Measurements from ENCODE around the gene MAML3. TPM values are rescaled to one million over a fixed set of nuclear protein-coding genes. Genes with fewer than 3 reads are reported as not detected.

The MAML3 gene
- total RNA-seq, 1 experiment from 2014 or later: 0.89 TPM

DNA sequence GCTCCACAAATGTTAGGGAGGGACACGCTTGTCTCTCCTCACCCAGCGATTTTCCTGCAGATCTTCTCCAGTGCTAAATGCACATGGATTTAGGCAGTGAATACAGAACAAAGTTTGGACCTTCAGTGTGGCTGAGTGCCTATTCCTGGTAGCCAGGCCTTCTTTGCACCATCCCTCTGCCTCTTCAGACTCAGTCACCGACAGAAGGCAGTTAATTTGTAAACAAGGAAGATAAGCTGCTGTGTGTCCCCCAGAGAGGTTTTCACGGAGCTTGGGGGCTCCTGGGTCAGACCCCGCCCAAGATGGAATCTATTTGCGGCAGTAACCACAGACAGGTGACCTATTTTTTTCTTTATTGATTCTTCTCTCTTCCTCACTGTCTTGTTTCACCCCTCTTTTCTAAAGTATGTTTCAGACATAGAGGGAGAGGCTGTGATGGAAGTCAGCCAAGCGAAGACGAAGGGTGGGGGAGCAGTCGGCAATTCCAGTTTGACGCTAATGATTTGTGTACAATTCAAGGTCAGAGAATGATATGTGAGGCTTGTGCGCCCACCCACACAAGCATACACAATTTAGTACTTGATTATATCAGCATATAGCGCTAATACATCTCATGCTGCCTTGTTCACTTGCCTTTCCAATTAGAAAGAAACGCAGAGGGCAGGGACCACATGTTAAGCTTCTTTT is 287.6 kb downstream of the MAML3 start:
- DNase-seq (ENCODE audit: unreplicated experiment): no peak
- no TSS peak for BruUV-seq (replicated peaks)
- no peaks in the 10 kb centered on the region for H3K27me3 Mint-ChIP-seq (ENCODE audit: insufficient read depth, unreplicated experiment)
- H3K36me3 Mint-ChIP-seq (ENCODE audit: insufficient read depth, unreplicated experiment): no peaks in the 10 kb centered on the region
- TF ChIP-seq CTCF (IDR thresholded peaks at IDR 0.05; ENCODE audit: unreplicated experiment): no peak
- POLR2A ChIA-PET: interaction anchor here (1.7 kb wide), 1 partner anchor 21 kb away, joined by 8 read pairs; no protein-coding TSS in a partner anchor
- intact Hi-C loops (cut with micrococcal nuclease): no loop called here
- CTCF ChIA-PET: no interaction called here
- no peak overlapping the region for H3K27ac Mint-ChIP-seq (ENCODE audit: low read depth, unreplicated experiment)
- H3K4me3 Mint-ChIP-seq (ENCODE audit: unreplicated experiment): no peak overlapping the region
- no peaks in the 10 kb centered on the region for H3K9me3 Mint-ChIP-seq (ENCODE audit: unreplicated experiment)
- H3K4me1 Mint-ChIP-seq (ENCODE audit: insufficient read depth, unreplicated experiment): no peaks in the 10 kb centered on the region

GRCh38 chr4:139865537-139865936 is 288.4 kb downstream of the MAML3 start:
- no TSS peak for BruUV-seq (replicated peaks)
- H3K27me3 Mint-ChIP-seq (ENCODE audit: insufficient read depth, unreplicated experiment): no peaks in the 10 kb centered on the region
- H3K36me3 Mint-ChIP-seq (ENCODE audit: insufficient read depth, unreplicated experiment): no peaks in the 10 kb centered on the region
- no peaks in the 10 kb centered on the region for H3K4me1 Mint-ChIP-seq (ENCODE audit: insufficient read depth, unreplicated experiment)
- no peak for DNase-seq (ENCODE audit: unreplicated experiment)
- H3K9me3 Mint-ChIP-seq (ENCODE audit: unreplicated experiment): no peaks in the 10 kb centered on the region
- intact Hi-C loops (cut with micrococcal nuclease): no loop called here
- CTCF ChIA-PET: interaction anchor here (0.5 kb wide), 1 partner anchor 246 kb away, joined by 6 read pairs; no protein-coding TSS in a partner anchor
- TF ChIP-seq CTCF (IDR thresholded peaks at IDR 0.05; ENCODE audit: unreplicated experiment): no peak
- POLR2A ChIA-PET: interaction anchor here (1.7 kb wide), 1 partner anchor 22 kb away, joined by 8 read pairs; no protein-coding TSS in a partner anchor
- no peak overlapping the region for H3K4me3 Mint-ChIP-seq (ENCODE audit: unreplicated experiment)
- H3K27ac Mint-ChIP-seq (ENCODE audit: low read depth, unreplicated experiment): no peak overlapping the region

DNA sequence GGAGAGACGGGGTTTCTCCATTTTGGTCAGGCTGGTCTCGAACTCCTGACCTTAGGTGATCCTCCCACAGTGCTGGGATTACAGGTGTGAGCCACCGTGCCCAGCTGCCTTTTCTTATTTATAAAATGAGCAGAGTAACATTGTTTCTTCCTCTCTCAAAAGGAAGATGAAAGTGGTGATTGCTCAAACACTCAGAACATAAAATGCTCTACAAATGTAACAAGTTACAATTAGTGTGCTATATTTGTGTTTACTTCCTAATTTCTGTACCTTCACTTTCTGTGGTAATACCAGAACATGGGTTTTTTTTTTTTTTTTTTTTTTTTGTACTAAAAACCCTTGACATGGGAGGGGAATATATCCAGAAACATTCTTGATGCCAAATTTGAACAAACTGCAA is 290.5 kb downstream of the MAML3 start:
- BruUV-seq (replicated peaks): no TSS peak
- H3K4me1 Mint-ChIP-seq (ENCODE audit: insufficient read depth, unreplicated experiment): no peaks in the 10 kb centered on the region
- POLR2A ChIA-PET: no interaction called here

DNA sequence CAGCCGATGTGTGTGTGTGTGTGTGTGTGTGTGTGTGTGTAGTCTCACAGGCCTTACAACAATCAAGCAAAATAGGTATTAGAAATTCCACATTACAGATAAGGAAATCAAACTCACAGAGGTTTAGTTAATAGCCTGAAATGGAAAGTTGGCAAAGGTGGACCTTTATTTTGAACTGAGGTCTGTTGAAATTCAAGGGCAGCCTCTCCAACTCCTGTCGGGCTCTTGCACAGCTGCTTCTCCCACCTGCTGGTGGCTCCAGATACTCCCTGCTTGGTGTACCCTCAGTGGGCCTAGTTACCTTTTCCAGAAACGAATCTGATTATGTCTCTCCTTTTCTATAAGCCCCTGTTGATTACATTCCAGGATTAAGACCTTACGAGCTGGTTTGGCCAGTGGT is 292.5 kb downstream of the MAML3 start:
- Mint-ChIP-seq H3K36me3 (ENCODE audit: insufficient read depth, unreplicated experiment) (no peaks in the 10 kb centered on the region), H3K4me3 (ENCODE audit: unreplicated experiment) (no peak overlapping the region), H3K4me1 (ENCODE audit: insufficient read depth, unreplicated experiment) (no peaks in the 10 kb centered on the region), H3K27ac (ENCODE audit: low read depth, unreplicated experiment) (no peak overlapping the region), H3K27me3 (ENCODE audit: insufficient read depth, unreplicated experiment) (no peaks in the 10 kb centered on the region), H3K9me3 (ENCODE audit: unreplicated experiment) (no peaks in the 10 kb centered on the region)
- DNase-seq (ENCODE audit: unreplicated experiment): no peak
- POLR2A ChIA-PET: no interaction called here
- BruUV-seq (replicated peaks): no TSS peak
- intact Hi-C loops (cut with micrococcal nuclease): no loop called here
- CTCF ChIA-PET: interaction anchor here (0.6 to 0.7 kb wide), 2 partner anchors 77 to 194 kb away, joined by 3 read pairs; no protein-coding TSS in a partner anchor
- TF ChIP-seq CTCF (IDR thresholded peaks at IDR 0.05; ENCODE audit: unreplicated experiment): no peak

More for the DNA sequence above, 290.5 kb downstream of the MAML3 start:
- intact Hi-C loops (cut with micrococcal nuclease): no loop called here
- H3K9me3 Mint-ChIP-seq (ENCODE audit: unreplicated experiment): no peaks in the 10 kb centered on the region
- H3K4me3 Mint-ChIP-seq (ENCODE audit: unreplicated experiment): no peak overlapping the region
- H3K36me3 Mint-ChIP-seq (ENCODE audit: insufficient read depth, unreplicated experiment): no peaks in the 10 kb centered on the region
- H3K27me3 Mint-ChIP-seq (ENCODE audit: insufficient read depth, unreplicated experiment): no peaks in the 10 kb centered on the region
- CTCF ChIA-PET: no interaction called here
- DNase-seq (ENCODE audit: unreplicated experiment): no peak
- TF ChIP-seq CTCF (IDR thresholded peaks at IDR 0.05; ENCODE audit: unreplicated experiment): no peak
- no peak overlapping the region for H3K27ac Mint-ChIP-seq (ENCODE audit: low read depth, unreplicated experiment)
